Fibroblast of skin of right quadriceps (primary cell): ENCODE measurements around the gene PICK1.
"Not testable (repeated sequence)": the region's sequence is repeated elsewhere in the genome, so short reads cannot be mapped to it uniquely, and the experiment has no call there.

Source experiments
- DNase-seq: peaks from one replicate; pipeline ENCODE4 v3.0.0-alpha.2; 2013

The PICK1 gene

GRCh38 chr22:38031491-38031890 is 25.7 kb upstream of the PICK1 start:
- no peak for DNase-seq

DNA sequence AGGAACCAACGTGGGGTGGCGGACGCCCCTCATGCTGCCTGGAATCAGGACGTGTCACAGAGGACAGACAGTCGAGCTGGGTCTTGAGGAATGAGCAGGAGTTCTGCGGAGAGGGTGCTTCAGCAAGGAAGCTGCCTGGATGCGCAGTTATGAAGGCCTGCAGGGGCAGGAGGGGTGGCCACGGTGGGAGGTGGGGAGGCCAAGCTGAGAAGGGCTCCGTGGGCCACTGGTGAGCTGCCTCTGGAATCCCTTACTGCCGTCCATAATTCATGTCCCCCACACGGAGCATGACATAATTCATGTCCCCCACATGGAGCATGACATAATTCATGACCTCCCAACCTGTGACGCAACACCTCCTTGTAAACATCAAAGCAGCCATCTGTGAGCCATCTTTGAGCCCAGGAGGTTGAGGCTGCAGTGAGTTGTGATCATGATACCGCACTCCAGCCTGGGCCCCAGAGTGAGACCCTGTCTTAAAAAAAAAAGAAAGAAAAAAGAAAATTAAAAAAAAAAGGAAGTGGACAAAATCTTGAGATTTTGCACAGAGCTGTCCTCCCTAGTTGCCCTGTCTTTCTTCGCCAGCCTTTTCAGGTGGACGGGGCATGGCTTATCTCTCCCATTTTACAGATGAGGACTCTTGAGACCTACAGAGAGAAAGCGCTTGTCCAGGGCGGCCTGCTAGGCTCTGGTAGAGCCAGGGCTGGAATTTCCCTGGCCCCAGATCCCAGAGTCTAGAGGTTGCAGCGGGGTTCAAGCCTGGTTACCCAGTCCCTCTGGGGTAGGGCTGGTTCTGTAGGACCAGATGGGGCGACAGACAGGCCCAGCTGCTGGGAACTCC is 24.3 kb upstream of the PICK1 start:
- peak; percentile 83 for DNase-seq

DNA sequence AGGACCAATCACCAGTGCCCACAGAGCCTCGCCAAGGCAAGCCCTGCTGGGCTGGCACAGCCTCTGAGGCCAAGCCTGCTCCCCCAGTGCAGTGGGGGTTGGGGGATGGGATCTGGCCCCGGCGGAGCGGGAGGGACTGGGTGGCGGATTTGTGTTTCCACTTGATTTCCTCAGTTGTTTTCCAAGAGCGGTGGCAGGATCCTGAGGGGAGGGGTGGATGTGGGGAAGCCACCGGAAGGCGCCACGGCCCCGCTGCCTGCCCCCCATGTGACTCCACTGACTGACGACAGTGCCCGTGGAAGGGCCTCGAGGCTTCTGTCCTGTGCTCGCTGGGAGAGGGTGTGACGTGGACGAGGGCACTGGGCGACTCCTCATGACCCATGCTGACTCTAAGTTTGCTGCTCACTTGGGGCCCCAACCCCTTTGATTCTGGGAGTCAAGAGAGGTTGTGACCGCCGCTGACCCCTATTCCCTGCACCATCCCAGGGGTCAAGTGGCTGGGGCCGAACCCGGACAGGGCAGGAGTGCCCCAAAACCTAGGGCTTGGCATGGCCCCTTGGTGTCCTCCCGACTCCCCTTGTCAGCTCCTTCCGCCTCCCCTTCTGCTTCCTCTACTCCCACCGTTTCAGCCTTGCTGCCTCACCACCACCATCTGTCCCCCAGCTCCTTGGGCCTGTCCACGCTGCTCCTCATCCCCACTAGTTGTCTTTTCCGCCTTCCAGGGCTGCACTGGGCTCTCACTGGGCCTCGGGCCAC is 23.5 kb upstream of the PICK1 start:
- no peak for DNase-seq

DNA sequence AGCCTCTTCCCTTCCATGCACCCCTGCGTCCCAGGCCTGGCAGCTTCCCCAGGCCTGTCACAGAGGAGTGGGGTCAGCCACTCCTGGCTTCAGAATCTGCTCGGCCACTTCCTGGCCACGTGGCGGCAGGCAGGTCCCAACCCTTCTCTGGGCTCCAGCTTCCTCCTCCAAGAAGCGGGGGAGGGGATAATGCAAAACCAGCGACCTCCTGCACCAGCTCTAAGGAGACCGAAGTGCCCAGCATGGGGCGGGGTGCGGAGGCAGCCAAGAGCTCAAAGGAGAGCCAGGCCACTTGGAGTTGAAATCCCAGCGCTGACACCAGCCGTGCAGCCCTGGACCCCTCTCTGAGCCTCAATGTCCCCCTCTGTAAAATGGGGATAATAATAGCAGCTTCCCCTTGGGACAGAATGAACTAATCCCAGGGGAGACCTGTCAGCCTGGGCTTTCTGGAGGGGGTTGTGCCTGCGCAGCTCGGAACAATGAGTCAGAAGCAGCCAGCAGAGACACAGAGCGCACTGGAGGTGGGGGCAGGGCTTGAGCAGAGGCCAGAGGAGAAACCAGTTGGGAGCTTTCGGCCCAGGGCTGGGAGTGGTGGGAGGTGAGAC is 22.8 kb upstream of the PICK1 start:
- peak; percentile 91 for DNase-seq

DNA sequence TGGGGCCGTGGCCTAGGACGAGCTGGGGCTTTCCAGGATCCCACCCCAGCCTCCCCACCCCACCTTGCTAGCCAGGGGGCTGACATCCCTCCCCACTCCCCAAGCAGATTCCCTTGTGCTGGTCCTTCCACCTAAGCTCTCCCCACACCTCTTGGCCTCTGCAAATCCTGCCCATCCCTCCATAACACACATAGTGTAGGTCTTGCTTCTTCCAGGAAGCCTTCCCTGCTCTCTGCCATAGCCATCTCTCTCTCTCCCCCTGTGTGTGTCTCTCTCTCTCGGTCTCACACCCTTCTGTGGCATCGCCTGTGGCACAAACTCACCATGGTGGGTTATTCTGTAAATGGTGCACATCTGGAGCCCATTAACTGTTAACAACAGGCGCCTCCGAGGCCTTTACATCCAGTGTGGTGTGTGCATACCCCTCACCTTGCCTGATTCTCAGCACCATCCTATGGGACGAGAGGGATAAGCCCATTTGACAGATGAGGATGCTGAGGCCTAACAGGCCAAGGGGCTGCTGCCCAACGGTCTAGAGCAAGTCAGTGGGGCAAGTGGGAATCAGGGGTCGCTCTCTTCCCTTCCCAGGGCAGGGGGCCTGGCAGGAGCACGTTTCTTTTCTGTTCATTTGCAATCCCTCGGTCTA is 22.2 kb upstream of the PICK1 start:
- DNase-seq, result peak; percentile 25

DNA sequence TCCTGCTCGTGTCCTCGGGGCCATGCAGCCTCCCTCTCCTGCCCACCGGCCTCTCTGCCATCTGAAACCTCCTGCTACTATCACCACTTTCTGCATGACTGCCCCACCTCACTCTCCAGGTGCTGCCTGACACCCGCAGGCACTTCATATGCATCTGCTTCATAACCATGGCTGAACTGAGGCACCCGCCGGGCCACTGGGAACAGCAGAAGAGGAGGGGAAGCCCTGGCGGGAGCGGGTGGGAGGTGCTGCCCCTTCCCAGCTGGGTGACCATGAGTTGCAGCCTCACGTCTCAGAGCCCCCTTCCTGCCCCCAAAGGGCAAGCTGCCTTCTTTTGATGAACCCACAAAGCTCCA is 21.7 kb upstream of the PICK1 start:
- DNase-seq, result no peak

GRCh38 chr22:38036392-38037062 is 20.7 kb upstream of the PICK1 start:
- no peak for DNase-seq

GRCh38 chr22:38037367-38038150 is 19.6 kb upstream of the PICK1 start:
- DNase-seq, result not testable (repeated sequence)

DNA sequence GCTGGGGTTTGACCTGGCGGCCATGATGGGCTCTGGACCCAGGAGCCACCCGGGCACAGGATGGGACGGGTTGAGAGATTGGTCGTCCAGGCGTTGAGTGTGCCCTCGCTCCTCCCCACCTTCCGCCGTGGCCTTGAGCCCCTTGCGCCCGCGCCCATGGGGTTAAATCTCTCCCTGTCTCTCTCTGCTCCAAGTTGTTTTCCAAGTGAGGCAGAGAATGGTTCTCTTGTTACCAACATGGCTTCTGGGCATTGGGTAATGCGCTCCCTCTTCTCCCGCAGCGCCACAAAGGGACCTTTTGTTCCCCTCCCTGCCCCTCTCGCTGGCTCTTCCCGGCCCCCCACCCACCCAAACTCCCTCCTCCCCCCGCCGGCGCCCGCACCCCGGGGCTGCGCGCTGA is 18.8 kb upstream of the PICK1 start:
- DNase-seq, result no peak

GRCh38 chr22:38038890-38039812 is 18.1 kb upstream of the PICK1 start:
- no peak for DNase-seq

- no peak for DNase-seq
These were observed 16.0 kb upstream of the PICK1 start for GRCh38 chr22:38040953-38041759.

- DNase-seq, result no peak
These were observed 15.3 kb upstream of the PICK1 start for GRCh38 chr22:38041760-38042487.

- DNase-seq, result no peak
These were observed 14.8 kb upstream of the PICK1 start for GRCh38 chr22:38042488-38042790.

DNA sequence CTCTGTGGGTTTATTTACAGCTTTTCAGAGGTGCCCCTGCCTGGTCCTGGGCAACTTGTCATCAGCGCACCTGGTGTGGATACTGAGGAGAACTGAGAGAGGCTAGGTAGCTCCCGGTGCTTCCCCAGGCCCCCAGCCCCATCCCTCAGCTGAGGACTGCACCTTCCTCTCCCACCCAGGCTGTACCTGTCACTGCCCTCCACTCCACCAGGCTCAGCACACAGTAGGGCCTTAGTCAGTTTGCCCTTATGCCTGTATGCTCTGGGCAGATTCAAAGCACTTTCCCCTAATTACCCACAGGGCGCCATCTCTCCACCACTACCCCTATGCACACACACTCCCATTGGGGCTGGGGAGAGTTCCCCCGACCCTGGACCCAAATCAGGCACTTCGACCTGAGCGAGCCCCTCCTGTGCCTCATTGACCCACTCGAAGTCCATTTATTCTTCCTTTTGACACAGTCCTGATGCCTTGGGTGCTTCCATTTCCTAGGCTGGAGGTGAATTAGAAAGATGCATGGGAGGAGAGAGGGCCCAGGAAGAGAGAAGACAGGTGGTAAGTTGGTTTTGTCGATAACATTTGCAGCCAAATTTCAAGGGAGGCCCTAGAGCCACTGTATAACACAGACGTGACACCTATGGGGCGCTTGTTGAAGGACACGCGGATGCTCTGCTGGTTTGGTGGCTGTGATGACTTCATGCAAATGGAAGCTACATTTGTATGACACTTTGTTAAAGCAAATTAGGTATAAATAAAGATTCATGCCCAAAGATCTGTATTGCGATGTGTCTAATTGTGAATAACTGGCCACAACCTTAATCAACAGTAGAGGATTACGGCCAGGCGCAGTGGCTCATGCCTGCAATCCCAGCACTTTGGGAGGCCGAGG is 13.8 kb upstream of the PICK1 start:
- DNase-seq, result no peak

DNA sequence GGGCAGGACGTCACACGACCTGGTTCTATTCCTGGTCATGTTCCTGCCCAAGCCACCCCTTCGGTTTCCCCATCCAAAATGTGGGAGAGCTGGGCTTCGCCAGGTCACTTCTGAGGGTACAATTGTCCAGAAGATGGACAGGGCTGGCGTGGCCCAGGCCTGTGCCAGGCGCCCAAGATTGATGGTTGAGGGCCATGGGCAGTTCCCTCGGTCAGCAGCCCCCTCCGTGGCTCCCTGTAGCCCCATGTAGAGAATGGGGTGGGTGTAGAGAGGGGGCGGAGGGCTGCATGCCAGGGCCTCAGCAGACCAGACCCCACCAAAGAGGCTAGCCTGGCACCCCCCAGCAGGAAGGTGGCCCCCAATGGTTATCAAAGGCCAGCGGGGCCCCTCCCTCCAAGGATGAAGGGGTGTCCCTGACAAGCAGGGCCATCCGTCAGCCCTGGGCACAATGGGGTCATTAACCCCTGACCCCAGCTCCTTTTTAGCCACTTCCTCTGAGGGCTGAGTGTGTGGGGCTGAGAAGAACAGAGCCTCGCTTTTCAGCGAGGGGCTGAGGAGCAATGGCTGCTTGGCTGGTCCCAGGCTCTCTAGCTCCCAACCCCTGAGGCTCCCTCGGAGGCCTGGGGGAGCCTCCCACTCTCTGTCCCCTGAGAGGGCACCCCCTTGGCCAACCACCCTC is 11.0 kb upstream of the PICK1 start:
- no peak for DNase-seq

DNA sequence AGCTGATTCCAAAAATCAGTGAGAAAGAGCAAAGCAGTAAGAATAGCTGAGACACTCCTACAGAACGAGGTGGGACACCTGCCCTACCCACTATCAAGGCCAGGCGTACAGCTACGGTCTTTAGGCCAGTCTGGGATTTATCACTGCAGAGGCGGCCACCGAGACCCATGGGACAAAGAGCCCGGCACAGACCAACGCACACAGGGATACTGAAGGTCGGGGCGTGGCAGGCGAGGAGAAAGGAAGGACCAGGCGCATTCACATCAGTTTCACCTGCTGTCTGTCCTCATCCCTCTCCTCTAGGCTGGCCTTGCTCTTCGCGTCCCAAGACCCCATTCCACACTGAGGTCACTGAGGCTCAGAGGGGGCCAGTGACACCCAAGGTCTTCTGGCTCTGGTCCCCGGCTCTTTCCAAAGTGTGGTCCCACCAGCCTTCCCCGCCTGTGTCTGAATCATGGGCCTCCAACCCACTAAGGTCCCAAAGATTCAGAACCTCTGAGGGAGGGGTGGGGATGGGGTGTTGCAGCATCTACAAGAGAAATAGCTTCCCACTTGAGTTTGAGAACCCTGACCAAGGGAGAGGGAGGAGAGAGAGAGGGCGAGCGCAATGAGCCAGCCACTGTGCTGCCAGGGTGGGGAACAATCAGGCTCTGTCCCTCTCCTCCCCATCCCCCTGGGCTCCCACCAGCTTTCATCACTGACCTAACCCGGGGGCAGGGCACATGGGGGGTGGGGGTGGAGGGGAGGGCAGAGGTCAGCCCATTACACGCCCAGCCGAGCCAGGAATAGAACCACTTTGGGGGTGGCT is 7.2 kb upstream of the PICK1 start:
- no peak for DNase-seq

DNA sequence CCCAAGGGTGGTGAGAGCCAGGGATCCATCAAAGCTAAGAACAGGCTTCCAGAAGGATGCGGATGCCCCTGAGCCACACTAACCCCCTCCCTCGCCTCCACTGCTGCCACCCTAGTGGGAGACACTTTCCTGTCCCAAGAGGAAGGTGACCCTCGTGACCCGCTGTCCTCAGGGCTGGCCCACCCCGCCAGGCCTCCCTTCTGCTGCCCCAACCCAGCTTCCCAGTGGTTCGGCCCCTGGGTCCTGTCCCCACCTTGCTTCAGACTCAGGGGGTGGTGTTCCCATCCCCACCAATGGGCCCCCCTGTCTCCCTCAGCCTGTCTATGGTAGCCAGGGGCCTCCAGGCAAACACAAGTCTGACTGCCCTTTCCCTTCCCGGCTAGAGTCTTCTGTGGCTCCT is 6.5 kb upstream of the PICK1 start:
- DNase-seq, result no peak
